Activated gamma-delta T cell treated with Interleukin-2 at 50 U/mL for 16 hours (primary cell): ENCODE measurements around the gene MALAT1.

ENCODE experiments used
- DNase-seq: peaks from one replicate; pipeline ENCODE4 v3.0.0-alpha.2; 2020

MALAT1 gene

DNA sequence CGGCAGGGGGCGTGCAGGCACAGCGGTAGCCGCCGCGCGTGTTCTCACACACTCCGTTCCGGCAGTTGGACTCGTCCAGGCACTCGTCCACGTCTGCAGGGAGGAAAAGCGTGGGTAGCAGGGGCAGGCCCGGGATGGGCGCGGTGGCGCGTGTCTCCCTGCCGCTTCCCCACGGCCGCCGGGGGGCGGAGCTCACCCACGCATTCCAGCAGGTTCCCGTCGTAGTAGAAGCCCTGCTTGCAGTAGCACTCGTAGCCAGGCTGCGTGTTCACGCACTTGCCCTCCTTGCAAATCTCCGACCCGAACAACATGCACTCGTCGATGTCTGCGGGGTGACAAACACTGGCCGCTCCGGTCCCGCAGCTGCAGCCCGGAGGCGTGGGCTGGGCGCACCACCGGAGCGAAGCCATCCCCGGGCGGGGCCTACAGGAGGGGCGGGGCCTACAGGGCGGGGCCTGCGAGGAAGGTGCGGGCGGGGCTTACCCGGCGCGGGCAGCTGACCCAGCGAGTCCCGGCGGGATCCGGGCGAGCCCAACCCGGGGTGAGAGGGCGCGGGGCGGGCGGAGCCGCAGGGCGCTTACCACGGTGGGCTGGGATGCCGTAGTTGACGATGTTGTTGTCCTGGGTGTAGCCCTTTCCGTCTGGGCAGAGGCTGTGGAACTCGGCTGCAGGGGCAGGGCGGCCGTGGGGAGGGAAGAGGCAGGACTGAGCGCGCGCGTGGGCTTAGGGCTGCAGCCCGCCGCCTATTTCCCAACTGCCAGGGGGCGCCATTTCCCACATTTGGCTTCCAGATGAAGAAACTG lies 41.6 kb downstream of the MALAT1 start:
- DNase-seq: peak; percentile 84

DNA sequence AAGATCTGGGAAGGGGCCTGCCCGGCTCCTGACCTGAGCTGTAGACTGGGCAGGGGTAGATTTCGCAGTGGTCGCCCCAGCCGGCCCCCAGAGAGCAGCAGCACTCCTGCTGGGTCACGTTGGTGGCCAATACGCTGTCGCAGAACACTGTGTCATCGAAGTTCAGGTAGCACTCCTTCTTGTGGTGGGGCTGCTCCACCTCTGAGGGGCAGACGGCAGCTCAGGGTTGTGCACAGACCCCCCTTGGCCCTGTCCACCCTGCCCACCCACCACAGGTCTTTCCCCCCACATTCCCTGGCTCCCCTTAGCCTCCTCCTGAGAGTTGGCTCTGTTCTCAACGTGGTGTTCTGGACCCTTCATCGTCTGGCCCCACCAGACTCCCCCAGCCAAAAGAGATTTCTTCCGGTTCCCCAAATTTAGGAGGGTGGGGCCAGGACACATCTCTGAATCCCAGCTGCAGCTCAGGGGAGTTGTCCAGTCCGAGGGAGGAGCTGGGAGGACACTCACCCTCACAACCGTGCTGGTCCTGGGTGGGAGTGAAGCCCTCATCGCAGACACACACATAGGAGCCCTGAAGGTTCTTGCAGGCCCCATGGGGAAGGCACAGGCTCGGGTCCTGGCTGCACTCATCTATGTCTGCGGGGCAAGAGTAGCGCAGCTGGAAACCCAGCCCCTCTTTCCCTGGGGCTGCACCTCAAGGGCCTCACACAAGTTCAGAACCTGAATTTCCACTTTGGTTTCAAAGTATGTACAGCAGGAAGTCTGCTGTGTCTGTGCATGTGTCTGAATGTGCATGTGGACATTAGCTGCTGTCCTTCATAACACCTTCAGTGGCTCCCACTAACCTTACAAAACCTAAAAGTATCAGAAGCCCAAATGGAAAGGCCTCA lies 42.5 kb downstream of the MALAT1 start:
- no peak for DNase-seq

DNA sequence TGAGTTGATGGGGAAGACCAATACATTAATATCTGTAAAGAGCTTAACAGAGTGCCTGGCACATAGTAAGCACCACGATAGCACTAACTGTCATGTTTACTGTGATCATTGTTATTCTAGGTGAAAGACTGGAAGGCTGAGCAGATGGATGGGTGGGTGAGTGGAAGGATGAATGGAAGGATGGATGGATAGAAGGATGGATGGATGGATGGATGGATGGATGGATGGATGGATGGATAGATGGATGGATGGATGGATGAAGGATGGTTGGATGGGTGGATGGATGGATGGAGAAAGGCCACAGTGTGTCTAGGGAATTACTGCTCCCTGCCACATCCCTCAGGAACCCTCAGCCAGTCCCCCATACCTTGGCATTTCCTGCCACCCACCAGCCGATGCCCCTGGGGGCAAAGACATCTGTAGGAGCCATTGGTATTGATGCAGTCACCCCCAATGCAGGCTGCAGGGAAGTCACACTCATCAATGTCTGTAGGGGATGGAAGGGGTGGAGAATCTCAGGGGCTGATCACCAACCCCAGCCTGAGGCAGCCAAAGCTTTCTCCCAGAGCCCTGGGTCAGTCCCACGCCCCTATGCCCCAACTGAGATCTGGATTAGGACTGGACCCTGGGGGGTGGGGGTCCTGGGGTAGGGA lies 44.0 kb downstream of the MALAT1 start:
- no peak for DNase-seq

DNA sequence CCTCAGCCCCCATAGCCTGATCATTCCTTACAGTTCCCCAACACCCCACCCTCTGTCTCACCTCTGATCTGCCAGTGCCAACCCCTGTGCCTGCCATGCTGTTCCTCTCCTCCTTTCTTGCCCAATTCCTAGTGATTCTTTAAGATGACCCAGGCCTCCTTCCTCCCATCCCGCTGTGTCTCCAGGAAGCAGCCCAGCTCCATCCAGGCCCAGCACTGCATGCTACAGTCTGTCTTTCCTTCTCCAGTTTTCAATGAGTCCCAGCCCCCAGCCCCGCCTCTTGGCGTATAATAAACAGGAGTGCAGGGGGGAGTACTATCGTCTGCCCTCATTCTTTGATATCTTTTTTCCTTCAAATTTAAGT lies 47.0 kb downstream of the MALAT1 start:
- DNase-seq: no peak

DNA sequence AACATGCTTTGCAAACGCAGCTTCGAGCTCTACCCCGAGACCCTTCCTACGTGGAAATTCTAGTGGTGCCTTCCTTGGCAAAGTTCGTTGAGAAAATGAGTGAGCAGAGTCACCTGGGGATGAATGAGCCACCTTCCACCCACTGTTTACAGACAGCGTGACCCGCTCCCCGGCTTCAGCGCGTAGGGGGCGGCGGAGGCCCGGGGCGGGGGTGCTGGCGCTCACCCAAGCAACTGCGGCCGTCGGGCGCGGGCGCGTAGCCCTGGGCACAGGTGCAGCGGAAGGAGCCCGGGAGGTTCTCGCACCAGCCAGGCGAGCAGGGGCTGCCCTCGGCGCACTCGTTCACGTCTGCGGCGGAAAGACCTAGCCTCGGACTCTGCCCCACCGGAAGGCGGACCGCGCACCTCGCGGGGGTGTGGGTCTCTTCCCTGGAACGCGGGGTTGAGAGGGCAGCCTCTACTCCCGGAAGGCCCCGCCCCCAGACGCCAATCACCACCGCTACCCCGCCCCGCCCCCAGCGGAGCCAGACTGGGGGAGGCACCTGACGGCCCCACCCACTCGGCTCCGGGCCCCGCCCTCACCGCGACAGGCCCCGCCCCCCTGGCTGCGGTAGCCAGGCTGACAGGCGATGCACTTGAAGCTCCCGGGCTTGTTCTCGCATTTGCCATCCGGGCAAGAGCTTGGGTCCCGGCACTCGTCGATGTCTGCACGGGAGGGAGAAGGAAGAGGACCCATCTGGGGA lies 47.5 kb downstream of the MALAT1 start:
- peak; percentile 99 for DNase-seq

DNA sequence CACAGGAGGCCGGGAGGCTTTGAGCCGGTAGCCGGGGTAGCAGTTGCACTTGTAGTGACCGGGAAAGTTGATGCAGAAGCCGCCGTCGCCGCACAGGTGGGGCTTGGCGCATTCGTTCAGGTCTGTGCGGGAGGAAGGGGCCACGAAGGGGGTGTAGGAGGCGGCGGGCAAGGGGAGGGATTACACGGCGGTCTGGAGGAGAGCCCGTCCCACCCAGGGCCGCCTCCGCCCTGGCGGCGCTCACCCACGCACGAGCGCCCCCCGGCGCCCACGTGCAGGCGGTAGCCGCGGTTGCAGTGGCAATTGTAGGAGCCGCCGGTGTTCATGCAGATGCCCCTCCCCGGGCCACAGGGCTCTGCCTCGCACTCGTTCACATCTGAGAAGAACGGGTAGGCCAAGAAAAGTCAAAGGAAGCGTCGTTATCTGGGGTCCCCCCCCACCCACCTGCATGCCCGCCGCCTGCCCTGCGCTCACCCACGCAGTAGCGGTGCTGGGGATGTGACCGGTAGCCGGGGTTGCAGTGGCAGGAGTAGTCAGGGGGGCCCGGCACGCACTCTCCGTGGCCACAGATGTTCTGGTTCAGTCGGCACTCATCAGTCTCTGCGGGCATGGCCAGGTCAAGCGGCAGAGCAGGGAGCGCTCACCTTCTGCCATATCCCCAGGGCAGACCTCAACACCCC lies 48.7 kb downstream of the MALAT1 start:
- peak; percentile 39 for DNase-seq

DNA sequence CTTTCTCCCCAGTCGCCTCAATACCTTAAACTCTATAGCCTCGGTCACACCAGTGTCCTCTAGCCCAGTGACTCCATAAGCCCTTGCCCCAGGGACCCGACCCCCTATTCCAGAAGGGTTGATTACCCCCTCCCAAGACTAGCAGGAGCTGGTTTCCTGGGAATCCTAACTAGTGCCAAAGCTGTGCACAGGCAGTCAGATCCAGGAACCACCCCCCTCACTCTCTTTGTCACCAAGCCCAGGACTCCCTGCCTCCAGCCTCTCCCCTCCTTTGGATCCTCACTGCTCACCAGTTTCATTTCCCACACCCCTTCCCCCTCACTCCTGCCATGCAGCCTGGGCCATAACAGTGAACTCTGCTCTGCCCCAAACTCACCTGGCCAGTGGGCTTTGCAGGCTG lies 49.5 kb downstream of the MALAT1 start:
- DNase-seq: no peak

DNA sequence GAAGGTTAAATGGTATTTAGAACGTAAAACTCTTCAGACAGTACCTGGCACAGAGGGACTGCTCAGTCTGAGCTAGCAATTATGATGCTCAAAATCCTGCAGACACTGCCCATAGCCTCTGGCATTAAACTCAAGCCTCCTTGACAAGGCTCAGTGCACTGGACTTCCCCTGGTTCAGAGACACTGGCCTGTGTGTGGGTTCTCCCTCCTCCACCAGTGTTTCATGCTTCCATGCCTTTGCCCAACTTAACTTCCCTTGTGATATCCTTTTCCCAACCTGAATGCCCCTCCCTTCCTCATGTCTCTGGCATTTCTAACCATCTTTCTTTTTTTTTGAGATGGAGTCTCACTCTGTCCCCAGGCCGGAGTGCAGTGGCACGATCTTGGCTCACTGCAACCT lies 50.3 kb downstream of the MALAT1 start:
- DNase-seq: no peak

DNA sequence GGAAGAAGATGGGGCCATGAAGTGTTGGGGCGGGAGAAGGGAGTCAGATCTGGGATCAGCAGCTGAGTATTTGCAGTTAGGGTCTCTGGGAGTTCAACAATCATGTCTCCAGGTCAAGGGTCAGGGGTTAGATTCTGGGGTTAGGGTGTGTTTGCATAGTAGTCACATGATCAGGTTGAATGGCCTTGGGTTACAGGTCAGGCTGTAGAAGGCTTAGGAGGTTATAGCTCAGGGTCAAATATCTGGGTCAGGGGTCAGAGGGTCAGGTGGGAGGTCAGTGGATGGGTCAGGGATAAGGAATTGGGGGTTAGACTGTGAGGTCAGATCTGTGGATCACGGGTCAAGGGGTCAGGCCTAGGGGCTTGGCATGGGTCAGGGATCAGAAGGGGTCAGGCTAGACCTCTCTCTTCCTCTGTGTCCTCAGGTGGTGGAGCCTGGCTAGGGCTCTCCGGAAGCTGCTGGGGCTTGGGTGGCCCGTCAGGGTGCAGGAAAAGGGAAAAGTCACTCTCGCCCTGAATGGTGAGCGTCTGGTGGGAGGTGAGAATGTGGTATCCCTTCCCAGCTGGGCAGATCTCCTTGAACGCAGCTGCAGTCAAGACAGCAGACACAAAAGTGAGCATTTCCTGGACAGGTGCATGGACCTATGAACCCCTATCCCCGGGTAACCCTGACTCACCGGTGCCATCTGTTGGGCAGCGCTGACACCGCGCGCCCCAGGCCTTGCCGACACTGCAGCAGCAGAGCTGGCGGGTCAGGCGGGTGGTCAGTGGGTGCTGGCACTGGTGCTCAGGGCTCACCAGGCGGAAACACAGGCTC lies 52.9 kb downstream of the MALAT1 start:
- DNase-seq: peak; percentile 64

DNA sequence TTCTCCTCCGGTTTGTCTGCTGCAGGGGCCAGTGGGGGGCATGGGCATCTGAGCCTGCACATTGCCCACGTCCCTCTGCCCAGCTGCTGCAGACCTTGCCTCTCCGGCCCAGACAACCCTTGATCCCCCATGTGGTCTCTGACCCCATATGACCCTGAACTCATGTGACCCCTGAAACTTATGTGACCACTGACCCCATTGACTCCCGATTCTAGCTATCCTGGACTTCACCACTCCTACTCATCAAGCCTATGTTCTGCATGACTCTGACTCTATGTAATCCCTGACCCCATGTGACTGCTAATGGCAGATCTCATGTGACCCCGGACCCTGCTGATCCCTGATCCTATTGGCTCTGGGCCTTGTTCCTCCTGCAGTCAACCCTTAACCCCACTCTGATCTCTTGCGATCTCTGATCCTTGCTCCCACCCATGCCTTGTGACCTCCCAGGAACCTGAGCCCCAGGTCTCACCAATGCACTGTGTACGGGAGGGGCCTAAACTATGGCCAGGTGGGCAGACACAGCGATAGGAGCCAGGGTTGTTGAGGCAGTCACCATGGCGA lies 53.6 kb downstream of the MALAT1 start:
- no peak for DNase-seq

DNA sequence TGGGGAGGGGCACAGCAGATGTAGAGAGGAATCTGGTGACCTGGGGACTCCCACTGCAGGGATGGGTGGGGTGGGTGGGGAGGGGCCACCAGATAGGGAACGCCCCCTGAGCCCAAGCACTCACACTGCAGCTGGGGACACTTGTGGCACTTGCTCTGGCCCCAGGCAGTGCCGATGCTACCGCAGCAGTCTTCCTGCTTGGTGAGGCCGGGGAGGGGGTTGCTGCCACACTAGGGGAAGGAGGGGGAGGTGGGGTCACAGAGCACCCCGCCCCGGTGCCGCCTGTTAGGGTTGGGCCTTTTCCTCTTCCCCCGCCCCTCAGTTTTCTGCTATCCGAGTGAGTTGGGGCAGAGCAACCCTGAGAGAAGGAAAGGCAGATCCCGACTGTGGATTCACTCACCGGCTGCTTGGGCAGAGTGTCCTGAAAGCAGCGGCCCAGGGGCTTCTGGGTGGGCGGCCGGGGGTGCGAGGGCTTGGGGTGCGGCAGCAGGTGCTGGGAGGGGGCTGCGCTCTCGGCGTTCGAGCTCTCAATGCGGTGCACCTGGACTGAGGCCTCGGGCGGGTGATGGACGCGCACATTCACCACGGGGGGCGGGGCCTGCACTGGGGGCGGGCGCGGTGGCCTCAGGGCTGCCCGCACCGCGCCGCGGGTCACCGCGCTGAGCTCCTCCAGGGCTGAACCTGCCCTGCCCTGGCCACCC lies 54.6 kb downstream of the MALAT1 start:
- DNase-seq: peak; percentile 73

DNA sequence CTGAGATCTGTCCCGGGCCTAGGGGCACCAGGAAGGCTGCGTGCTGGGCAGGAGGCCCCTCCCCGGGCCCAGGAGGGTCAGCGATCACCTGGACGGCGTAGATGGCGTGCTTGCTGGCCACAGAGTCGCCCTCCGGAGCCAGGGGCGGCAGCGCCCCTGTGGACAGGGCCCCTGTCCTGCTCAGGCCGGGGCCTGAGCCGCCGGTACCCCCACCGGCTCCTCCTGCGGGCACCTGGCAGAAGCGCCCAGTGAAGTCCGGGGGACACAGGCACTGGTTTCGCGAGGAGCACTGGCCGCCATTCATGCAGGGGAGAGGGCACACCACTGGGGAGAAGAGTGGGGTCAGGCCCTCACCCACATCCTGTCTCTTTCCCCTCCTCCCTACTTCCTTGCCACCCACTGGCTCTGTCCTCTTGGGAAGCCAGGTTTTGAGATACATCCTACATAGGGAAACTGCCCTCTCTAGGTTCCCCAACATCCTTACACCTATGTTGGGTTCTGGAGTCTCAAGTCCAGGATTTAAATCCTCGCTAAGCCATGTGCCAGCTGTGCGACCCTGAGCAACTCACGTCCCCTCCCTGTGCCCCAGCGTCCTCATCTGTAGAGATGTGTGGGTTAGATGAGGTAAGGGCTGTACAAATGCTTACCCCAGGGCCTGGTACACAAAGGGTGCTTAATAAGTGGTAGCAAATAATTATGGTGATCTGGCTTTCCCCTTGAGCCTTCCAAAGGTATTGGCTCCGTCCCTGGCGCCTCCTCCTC lies 55.4 kb downstream of the MALAT1 start:
- no peak for DNase-seq

DNA sequence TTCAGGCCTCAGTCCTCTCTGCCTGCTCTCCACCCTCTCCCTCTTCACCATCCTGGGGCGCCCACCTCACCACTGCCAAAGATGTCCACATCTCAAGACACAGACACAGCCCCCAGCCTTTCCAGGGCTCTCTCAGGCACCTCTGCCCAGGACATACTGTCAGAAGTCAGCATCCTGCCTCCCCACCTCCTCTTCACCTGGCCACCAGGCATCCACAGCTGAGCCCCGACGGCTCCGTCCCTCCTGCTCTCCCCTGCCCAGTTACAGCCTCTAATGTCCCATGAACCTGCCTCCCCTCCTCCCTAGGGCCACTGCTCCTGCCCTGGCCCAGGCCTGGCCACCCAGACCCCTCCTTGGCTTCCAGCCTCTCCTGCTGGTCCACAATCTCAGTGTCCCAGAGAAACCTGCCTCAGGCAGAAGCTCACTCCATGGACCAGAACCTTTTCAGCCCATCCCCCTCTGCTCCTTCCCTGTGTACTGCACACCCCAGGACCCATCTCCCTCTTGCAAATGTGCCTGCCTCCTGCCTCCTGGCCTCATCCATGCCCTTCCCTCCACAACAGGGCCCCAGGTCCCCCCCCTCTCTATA lies 56.1 kb downstream of the MALAT1 start:
- no peak for DNase-seq

DNA sequence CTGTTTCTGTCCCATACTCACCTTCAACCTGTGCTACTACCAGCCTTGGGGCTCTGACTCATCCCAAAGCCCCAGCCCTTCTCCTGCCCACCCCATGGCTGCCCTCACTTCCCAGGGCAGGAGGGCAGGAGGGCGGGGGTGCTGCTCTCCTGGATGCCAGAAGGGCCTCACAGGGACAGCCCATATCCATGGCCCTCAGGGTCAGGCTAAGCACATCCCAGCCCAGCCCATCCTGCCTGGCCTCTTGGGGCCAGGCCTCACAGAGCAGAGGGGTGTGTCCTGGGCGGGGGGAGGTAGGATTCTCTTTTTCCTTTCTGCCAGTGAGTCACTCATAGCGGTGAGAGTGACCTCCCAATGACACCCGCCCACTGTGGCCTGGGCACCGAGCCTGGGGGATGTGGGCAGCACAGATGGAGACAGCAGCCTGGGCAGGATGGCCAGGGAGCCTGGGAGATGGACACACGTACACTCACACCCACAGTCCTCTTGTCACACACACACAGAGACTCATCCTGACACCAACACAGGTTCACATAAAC lies 56.9 kb downstream of the MALAT1 start:
- no peak for DNase-seq
